Adipocyte (in vitro differentiated cells): ENCODE results near the gene HES2.
"Not testable (repeated sequence)": the region's sequence is repeated elsewhere in the genome, so short reads cannot be mapped to it uniquely, and the experiment has no call there.

Experiments
- DNase-seq: peaks from one replicate; pipeline ENCODE4 v3.0.0-alpha.2; 2015; ENCODE audit warnings: low read depth
- H3K27me3 ChIP-seq: replicated peaks from 2 replicates; pipeline ENCODE4 v1.7.0; 2013; ENCODE audit warnings: mild to moderate bottlenecking, low read length, moderate library complexity; ENCODE audit not compliant: control insufficient read depth, insufficient read depth
- H3K36me3 ChIP-seq: 2 replicates; pipeline ENCODE4 v1.7.0; 2013; ENCODE audit warnings: low read length, mild to moderate bottlenecking, moderate library complexity; ENCODE audit not compliant: control insufficient read depth, insufficient read depth, severe bottlenecking
- H3K4me1 ChIP-seq: 2 replicates; pipeline ENCODE4 v1.7.0; 2013; ENCODE audit warnings: mild to moderate bottlenecking, low read length, moderate library complexity; ENCODE audit not compliant: control insufficient read depth, insufficient read depth
- H3K4me3 ChIP-seq: 2 replicates; pipeline ENCODE4 v1.7.0; 2013; ENCODE audit warnings: mild to moderate bottlenecking, low read length, moderate library complexity
- H3K9ac ChIP-seq: 2 replicates; pipeline ENCODE4 v1.7.0; 2013; ENCODE audit warnings: mild to moderate bottlenecking, low read length, moderate library complexity
- H3K9me3 ChIP-seq: 2 replicates; pipeline ENCODE4 v1.7.0; 2013; ENCODE audit warnings: mild to moderate bottlenecking, low read length, moderate library complexity; ENCODE audit not compliant: control insufficient read depth

Gene HES2

DNA sequence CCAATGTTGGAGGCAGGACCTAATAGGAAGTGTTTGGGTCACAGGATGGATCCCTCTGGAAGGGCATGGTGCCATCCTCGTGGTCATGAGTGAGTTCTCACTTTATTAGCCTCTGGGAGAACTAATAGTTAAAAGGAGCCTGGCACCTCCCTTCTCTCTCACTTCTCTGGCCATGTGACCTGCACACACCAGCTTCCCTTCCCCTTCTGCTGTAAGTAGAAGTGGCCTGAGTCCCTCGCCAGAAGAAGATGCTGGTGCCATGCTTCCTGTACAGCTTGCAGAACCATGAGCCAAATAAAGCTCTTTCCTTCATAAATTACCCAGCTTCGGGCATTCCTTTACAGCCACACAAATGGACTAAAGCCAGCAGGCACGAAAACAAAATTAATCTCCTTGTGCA is 49.7 kb downstream of the HES2 start:
- H3K9me3 ChIP-seq = no peaks in the 10 kb centered on the region
- H3K9ac ChIP-seq = no peak overlapping the region
- no peak for DNase-seq
- peaks cover 12% of the 10 kb centered on the region for H3K4me1 ChIP-seq
- no peaks in the 10 kb centered on the region for H3K36me3 ChIP-seq
- H3K27me3 ChIP-seq = no peaks in the 10 kb centered on the region
- H3K4me3 ChIP-seq = no peak overlapping the region

GRCh38 chr1:6367381-6368012 is 52.2 kb downstream of the HES2 start:
- no peak overlapping the region for H3K4me3 ChIP-seq
- DNase-seq = no peak
- no peaks in the 10 kb centered on the region for H3K27me3 ChIP-seq
- H3K9me3 ChIP-seq = no peaks in the 10 kb centered on the region
- H3K4me1 ChIP-seq = peaks cover 12% of the 10 kb centered on the region
- no peaks in the 10 kb centered on the region for H3K36me3 ChIP-seq
- no peak overlapping the region for H3K9ac ChIP-seq

DNA sequence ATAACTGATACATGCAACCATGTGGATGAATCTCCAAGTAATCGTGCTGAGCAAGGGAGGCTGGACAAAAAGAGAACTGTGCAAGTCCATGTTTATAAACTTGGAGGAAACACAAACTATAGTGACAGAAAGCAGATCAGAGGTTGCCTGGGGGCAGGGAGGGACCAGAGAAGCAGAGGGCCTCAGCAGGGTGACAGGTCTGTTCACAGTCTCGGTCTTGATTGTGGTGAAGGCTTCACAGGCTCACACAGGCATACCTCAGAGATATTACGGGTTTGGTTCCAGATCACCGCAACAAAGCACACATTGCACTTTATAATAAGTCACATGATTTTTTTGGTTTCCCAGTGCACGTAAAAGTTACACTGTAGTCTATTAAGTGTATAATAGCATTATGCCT is 54.7 kb downstream of the HES2 start:
- H3K9ac ChIP-seq = no peak overlapping the region
- peaks cover 19% of the 10 kb centered on the region for H3K4me1 ChIP-seq
- no peak overlapping the region for H3K4me3 ChIP-seq
- no peaks in the 10 kb centered on the region for H3K9me3 ChIP-seq
- H3K36me3 ChIP-seq = no peaks in the 10 kb centered on the region
- no peak for DNase-seq
- no peaks in the 10 kb centered on the region for H3K27me3 ChIP-seq

DNA sequence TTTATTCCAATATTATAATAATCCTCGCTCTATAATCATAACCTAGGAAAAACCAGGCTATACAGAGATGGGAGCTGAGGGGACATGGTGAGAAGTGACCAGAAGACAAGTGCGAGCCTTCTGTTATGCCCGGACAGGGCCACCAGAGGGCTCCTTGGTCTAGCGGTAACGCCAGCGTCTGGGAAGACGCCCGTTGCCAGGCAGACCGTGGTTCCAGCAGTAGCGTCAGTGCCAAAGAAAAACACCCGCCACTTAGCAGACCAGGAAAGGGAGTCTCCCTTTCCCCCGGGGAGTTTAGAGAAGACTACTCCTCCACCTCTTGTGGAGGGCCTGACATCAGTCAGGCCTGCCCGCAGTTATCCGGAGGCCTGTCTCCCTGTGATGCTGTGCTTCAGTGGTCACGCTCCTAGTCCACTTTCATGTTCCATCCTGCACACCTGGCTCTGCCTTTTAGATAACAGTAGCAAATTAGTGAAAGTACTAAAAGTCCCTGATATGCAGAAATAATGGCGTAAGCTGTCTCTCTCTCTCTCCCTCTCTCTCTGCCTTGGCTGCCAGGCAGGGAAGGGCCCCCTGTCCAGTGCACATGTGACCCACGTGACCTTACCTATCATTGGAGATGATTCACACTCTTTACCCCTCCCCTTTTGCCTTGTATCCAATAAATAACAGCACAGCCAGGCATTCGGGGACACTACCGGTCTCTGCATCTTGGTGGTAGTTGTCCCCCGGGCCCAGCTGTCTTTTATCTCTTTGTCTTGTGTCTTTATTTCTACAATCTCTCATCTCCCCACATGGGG is 56.4 kb downstream of the HES2 start:
- H3K27me3 ChIP-seq, H3K36me3 ChIP-seq, H3K9me3 ChIP-seq, H3K4me3 ChIP-seq, H3K9ac ChIP-seq: not testable (repeated sequence)
- peaks cover 22% of the 10 kb centered on the region for H3K4me1 ChIP-seq
- DNase-seq = peak; percentile 66
